HG03095 (cell line): Measurements from ENCODE around the gene CRYBA4.
"Not testable (repeated sequence)": the region's sequence is repeated elsewhere in the genome, so short reads cannot be mapped to it uniquely, and the experiment has no call there.

Experiments
- ATAC-seq: cut with Tn5 transposase; IDR thresholded peaks from one replicate; pipeline ENCODE4 v1.9.1; 2021; ENCODE audit warnings: moderate library complexity; ENCODE audit not compliant: unreplicated experiment

Gene CRYBA4

GRCh38 chr22:26593763-26594162, 28.0 kb upstream of the CRYBA4 start:
- no peak for ATAC-seq

GRCh38 chr22:26597026-26597425, 24.7 kb upstream of the CRYBA4 start:
- no peak for ATAC-seq

GRCh38 chr22:26597480-26597879, 24.3 kb upstream of the CRYBA4 start:
- no peak for ATAC-seq

- no peak for ATAC-seq
These were observed 22.3 kb upstream of the CRYBA4 start for GRCh38 chr22:26599505-26599904.

GRCh38 chr22:26601726-26602125, 20.0 kb upstream of the CRYBA4 start:
- no peak for ATAC-seq

GRCh38 chr22:26602127-26602526, 19.6 kb upstream of the CRYBA4 start:
- no peak for ATAC-seq

- no peak for ATAC-seq
These were observed 17.4 kb upstream of the CRYBA4 start for GRCh38 chr22:26604368-26604767.

- ATAC-seq, result no peak
These were observed 15.2 kb upstream of the CRYBA4 start for GRCh38 chr22:26606611-26607010.

GRCh38 chr22:26608129-26608528, 13.6 kb upstream of the CRYBA4 start:
- ATAC-seq, result no peak

- no peak for ATAC-seq
These were observed 12.5 kb upstream of the CRYBA4 start for GRCh38 chr22:26609287-26609686.

- peak; percentile 77 for ATAC-seq
These were observed 11.4 kb upstream of the CRYBA4 start for GRCh38 chr22:26610072-26610958.

- ATAC-seq, result no peak
These were observed 10.8 kb upstream of the CRYBA4 start for GRCh38 chr22:26610996-26611395.

GRCh38 chr22:26612652-26613051, 9.1 kb upstream of the CRYBA4 start:
- no peak for ATAC-seq

- ATAC-seq, result not testable (repeated sequence)
These were observed 8.0 kb upstream of the CRYBA4 start for GRCh38 chr22:26613753-26614152.

GRCh38 chr22:26614322-26614721, 7.4 kb upstream of the CRYBA4 start:
- ATAC-seq, result no peak

- ATAC-seq, result no peak
These were observed 6.6 kb upstream of the CRYBA4 start for GRCh38 chr22:26615149-26615548.

GRCh38 chr22:26615830-26616435, 5.8 kb upstream of the CRYBA4 start:
- ATAC-seq, result no peak

GRCh38 chr22:26616650-26617049, 5.1 kb upstream of the CRYBA4 start:
- no peak for ATAC-seq

GRCh38 chr22:26617271-26618199, 4.2 kb upstream of the CRYBA4 start, which contains the start of gene CRYBB1:
TSS of gene CRYBB1 (minus strand) at chr22:26618027. CDS start at chr22:26616319, 1,708 bp downstream.
- no peak for ATAC-seq

GRCh38 chr22:26618455-26618854, 3.3 kb upstream of the CRYBA4 start:
- ATAC-seq, result no peak

GRCh38 chr22:26619510-26619909, 2.3 kb upstream of the CRYBA4 start:
- no peak for ATAC-seq
